ENCODE measurements around the gene EPHB2.

GRCh38 chr1:22955146-22955545 is 244.5 kb downstream of the EPHB2 start:
- TF ChIP-seq, protein P1, sequence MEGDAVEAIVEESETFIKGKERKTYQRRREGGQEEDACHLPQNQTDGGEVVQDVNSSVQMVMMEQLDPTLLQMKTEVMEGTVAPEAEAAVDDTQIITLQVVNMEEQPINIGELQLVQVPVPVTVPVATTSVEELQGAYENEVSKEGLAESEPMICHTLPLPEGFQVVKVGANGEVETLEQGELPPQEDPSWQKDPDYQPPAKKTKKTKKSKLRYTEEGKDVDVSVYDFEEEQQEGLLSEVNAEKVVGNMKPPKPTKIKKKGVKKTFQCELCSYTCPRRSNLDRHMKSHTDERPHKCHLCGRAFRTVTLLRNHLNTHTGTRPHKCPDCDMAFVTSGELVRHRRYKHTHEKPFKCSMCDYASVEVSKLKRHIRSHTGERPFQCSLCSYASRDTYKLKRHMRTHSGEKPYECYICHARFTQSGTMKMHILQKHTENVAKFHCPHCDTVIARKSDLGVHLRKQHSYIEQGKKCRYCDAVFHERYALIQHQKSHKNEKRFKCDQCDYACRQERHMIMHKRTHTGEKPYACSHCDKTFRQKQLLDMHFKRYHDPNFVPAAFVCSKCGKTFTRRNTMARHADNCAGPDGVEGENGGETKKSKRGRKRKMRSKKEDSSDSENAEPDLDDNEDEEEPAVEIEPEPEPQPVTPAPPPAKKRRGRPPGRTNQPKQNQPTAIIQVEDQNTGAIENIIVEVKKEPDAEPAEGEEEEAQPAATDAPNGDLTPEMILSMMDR (conservative IDR thresholded peaks at IDR 0.05; ENCODE audit: low read depth, low read length) = no peak
- no peak for TF ChIP-seq FOS (IDR thresholded peaks at IDR 0.05; ENCODE audit: low read depth, low read length)
- no peak for TF ChIP-seq MAZ (IDR thresholded peaks at IDR 0.05; ENCODE audit: borderline replicate concordance, low read depth, low read length)
- TF ChIP-seq ELK1 (IDR thresholded peaks at IDR 0.05; ENCODE audit: borderline replicate concordance, low read depth, low read length) = no peak
- TF ChIP-seq POLR2A (IDR thresholded peaks at IDR 0.05; ENCODE audit: low read depth, low read length) = no peak

Data from IMR-90 (cell line).